Measurements from ENCODE around the gene KIF5A. TPM values are rescaled to one million over a fixed set of nuclear protein-coding genes. Genes with fewer than 3 reads are reported as not detected.
A peak's percentile ranks its signal among the peaks of the same experiment; 100 is the strongest.

KIF5A gene
- total RNA-seq, 2 donors from 2014 or later, result 2.3 to 4.5 TPM

GRCh38 chr12:57630891-57631433 lies 81.1 kb downstream of the KIF5A start:
- Histone ChIP-seq H3K4me1 (ENCODE audit: control insufficient read depth, insufficient read depth, low read length) (no peaks in the 10 kb centered on the region), H3K4me3 (ENCODE audit: low read length) (no peak overlapping the region)

GRCh38 chr12:57631566-57632072 lies 81.8 kb downstream of the KIF5A start:
- Histone ChIP-seq H3K27ac (ENCODE audit: low read depth, low read length) (no peak overlapping the region), H3K4me3 (ENCODE audit: low read length) (peak overlapping the region; percentile 66)
- no peak for DNase-seq

More at GRCh38 chr12:57630891-57631433, 81.1 kb downstream of the KIF5A start:
- Histone ChIP-seq H3K9me3 (ENCODE audit: control insufficient read depth, low read length) (no peaks in the 10 kb centered on the region), H3K36me3 (ENCODE audit: control insufficient read depth, insufficient read depth, low read length) (no peaks in the 10 kb centered on the region), H3K27ac (ENCODE audit: low read depth, low read length) (no peak overlapping the region), H3K9ac (ENCODE audit: extremely low read depth, low read length, poor library complexity, severe bottlenecking) (no peak overlapping the region), H3K27me3 (ENCODE audit: control insufficient read depth, insufficient read depth, low read length, poor library complexity, severe bottlenecking) (peaks cover 96% of the 10 kb centered on the region)
- Mint-ChIP-seq H3K36me3 (ENCODE audit: low read depth) (no peaks in the 10 kb centered on the region), H3K27ac (no peak overlapping the region), H3K9me3 (no peaks in the 10 kb centered on the region), H3K4me1 (no peaks in the 10 kb centered on the region), H3K27me3 (ENCODE audit: insufficient read depth) (peaks cover 94% of the 10 kb centered on the region), H3K4me3 (no peak overlapping the region)
- DNase-seq, result peak; percentile 46
- WGBS, 2 experiments (ENCODE audit: insufficient coverage in 1 of 2, insufficient read length in 1 of 2), result 72 to 80% methylated on average over 1 to 6 of the region's 6 CpGs
- TF ChIP-seq CTCF (conservative IDR thresholded peaks at IDR 0.05), result no peak

GRCh38 chr12:57632073-57632957 lies 82.5 kb downstream of the KIF5A start:
- 0 to 1% methylated on average over 19 to 67 of the region's 67 CpGs for WGBS, 2 experiments (ENCODE audit: insufficient coverage in 1 of 2, insufficient read length in 1 of 2)
- Histone ChIP-seq H3K4me1 (ENCODE audit: control insufficient read depth, insufficient read depth, low read length) (no peaks in the 10 kb centered on the region), H3K9me3 (ENCODE audit: control insufficient read depth, low read length) (no peaks in the 10 kb centered on the region), H3K9ac (ENCODE audit: extremely low read depth, low read length, poor library complexity, severe bottlenecking) (no peak overlapping the region), H3K36me3 (ENCODE audit: control insufficient read depth, insufficient read depth, low read length) (no peaks in the 10 kb centered on the region), H3K27ac (ENCODE audit: low read depth, low read length) (no peak overlapping the region), H3K27me3 (ENCODE audit: control insufficient read depth, insufficient read depth, low read length, poor library complexity, severe bottlenecking) (peaks cover 83% of the 10 kb centered on the region), H3K4me3 (ENCODE audit: low read length) (peak overlapping the region; percentile 73)
- H3K27me3 Mint-ChIP-seq (ENCODE audit: insufficient read depth), result peaks cover 82% of the 10 kb centered on the region
- peak; percentile 87 for DNase-seq
- H3K4me1 Mint-ChIP-seq, result no peaks in the 10 kb centered on the region
- TF ChIP-seq CTCF (conservative IDR thresholded peaks at IDR 0.05), result no peak
- no peaks in the 10 kb centered on the region for H3K9me3 Mint-ChIP-seq
- no peaks in the 10 kb centered on the region for H3K36me3 Mint-ChIP-seq (ENCODE audit: low read depth)
- peak overlapping the region; percentile 45 for H3K4me3 Mint-ChIP-seq
- H3K27ac Mint-ChIP-seq, result no peak overlapping the region

More at GRCh38 chr12:57631566-57632072, 81.8 kb downstream of the KIF5A start:
- Mint-ChIP-seq H3K9me3 (no peaks in the 10 kb centered on the region), H3K4me1 (no peaks in the 10 kb centered on the region), H3K36me3 (ENCODE audit: low read depth) (no peaks in the 10 kb centered on the region), H3K4me3 (peak overlapping the region; percentile 45), H3K27ac (no peak overlapping the region), H3K27me3 (ENCODE audit: insufficient read depth) (peaks cover 87% of the 10 kb centered on the region)
- H3K4me1 ChIP-seq (ENCODE audit: control insufficient read depth, insufficient read depth, low read length), result no peaks in the 10 kb centered on the region
- WGBS, 2 experiments (ENCODE audit: insufficient coverage in 1 of 2, insufficient read length in 1 of 2), result 6 to 7% methylated on average over 3 to 26 of the region's 26 CpGs
- no peaks in the 10 kb centered on the region for H3K9me3 ChIP-seq (ENCODE audit: control insufficient read depth, low read length)
- TF ChIP-seq CTCF (conservative IDR thresholded peaks at IDR 0.05), result no peak
- H3K36me3 ChIP-seq (ENCODE audit: control insufficient read depth, insufficient read depth, low read length), result no peaks in the 10 kb centered on the region
- no peak overlapping the region for H3K9ac ChIP-seq (ENCODE audit: extremely low read depth, low read length, poor library complexity, severe bottlenecking)
- H3K27me3 ChIP-seq (ENCODE audit: control insufficient read depth, insufficient read depth, low read length, poor library complexity, severe bottlenecking), result peaks cover 89% of the 10 kb centered on the region

Measured in endodermal cell (in vitro differentiated cells).